PC-3 (cell line): Measurements from ENCODE around the gene HADHB.

ENCODE experiments used
- EZH2 ChIP-seq: fragments of 300-600 bp; sonication (generic); IDR thresholded peaks from one replicate; pipeline ENCODE4 v1.6.1; 2017; ENCODE audit warnings: antibody characterized with exemption, mild to moderate bottlenecking, low read length; ENCODE audit not compliant: unreplicated experiment
- TF ChIP-seq, protein P1 (sequence below): fragments of 300-600 bp; sonication (generic); conservative IDR thresholded peaks from 2 replicates; pipeline ENCODE4 v1.5.1; 2017; ENCODE audit warnings: antibody characterized with exemption, low read depth, mild to moderate bottlenecking, low read length

- TF ChIP-seq, protein P1, sequence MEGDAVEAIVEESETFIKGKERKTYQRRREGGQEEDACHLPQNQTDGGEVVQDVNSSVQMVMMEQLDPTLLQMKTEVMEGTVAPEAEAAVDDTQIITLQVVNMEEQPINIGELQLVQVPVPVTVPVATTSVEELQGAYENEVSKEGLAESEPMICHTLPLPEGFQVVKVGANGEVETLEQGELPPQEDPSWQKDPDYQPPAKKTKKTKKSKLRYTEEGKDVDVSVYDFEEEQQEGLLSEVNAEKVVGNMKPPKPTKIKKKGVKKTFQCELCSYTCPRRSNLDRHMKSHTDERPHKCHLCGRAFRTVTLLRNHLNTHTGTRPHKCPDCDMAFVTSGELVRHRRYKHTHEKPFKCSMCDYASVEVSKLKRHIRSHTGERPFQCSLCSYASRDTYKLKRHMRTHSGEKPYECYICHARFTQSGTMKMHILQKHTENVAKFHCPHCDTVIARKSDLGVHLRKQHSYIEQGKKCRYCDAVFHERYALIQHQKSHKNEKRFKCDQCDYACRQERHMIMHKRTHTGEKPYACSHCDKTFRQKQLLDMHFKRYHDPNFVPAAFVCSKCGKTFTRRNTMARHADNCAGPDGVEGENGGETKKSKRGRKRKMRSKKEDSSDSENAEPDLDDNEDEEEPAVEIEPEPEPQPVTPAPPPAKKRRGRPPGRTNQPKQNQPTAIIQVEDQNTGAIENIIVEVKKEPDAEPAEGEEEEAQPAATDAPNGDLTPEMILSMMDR, result no peak
- no peak for TF ChIP-seq EZH2
Measured at GRCh38 chr2:26270373-26270772, 25.6 kb downstream of the HADHB start.
